Esophagus muscularis mucosa (tissue), 4 donors: ENCODE results near the gene TNP2. TPM values are rescaled to one million over a fixed set of nuclear protein-coding genes. Genes with fewer than 3 reads are reported as not detected.

ENCODE experiments used
- DNase-seq: peaks from one replicate; pipeline ENCODE4 v3.0.0-alpha.2; 2017; ENCODE audit errors: extremely low spot score
- H3K27ac ChIP-seq, 4 donors: fragments of 200-600 bp; sonication (generic); replicated peaks in 1 of 4; 1 replicate in 3 of 4; 2 replicates in 1 of 4; pipeline ENCODE4 v1.5.1; 2016 to 2019; ENCODE audit warnings: mild to moderate bottlenecking in 1 of 4
- H3K27me3 ChIP-seq, 4 donors: fragments of 200-600 bp; sonication (generic); one replicate each; pipeline versions ENCODE4 v1.5.1 to v1.6.0; 2016 to 2019
- H3K36me3 ChIP-seq, 4 donors: fragments of 200-600 bp; sonication (generic); one replicate each; pipeline ENCODE4 v1.5.1; 2016 to 2019
- H3K4me1 ChIP-seq, 4 donors: fragments of 200-600 bp; sonication (generic); one replicate each; pipeline ENCODE4 v1.5.1; 2016 to 2019
- H3K4me3 ChIP-seq, 4 donors: fragments of 200-600 bp; sonication (generic); 1 replicate in 2 of 4; 2 replicates in 2 of 4; pipeline ENCODE4 v1.5.1; 2016 to 2019; ENCODE audit warnings: mild to moderate bottlenecking in 4 of 4, moderate library complexity in 1 of 4
- H3K9me3 ChIP-seq, 4 donors: fragments of 200-600 bp; sonication (generic); 1 replicate in 3 of 4; 2 replicates in 1 of 4; pipeline ENCODE4 v1.5.1; 2016 to 2019
- EP300 ChIP-seq: sonication (generic); formaldehyde crosslinking; IDR thresholded peaks from one replicate; pipeline ENCODE4 v1.6.1; 2017; ENCODE audit warnings: antibody characterized with exemption
- POLR2A ChIP-seq: fragments of 450-650 bp; IDR thresholded peaks from one replicate; pipeline ENCODE4 v1.6.1; 2017; ENCODE audit warnings: antibody characterized with exemption, moderate library complexity, mild to moderate bottlenecking, low read depth
- POLR2AphosphoS5 ChIP-seq, 2 donors: sonication (generic); formaldehyde crosslinking; IDR thresholded peaks; one replicate each; pipeline ENCODE4 v1.6.1; 2017; ENCODE audit warnings: antibody characterized with exemption in 2 of 2
- WGBS: methylation state at CpG from one replicate; pipeline ENCODE4 v1.1.5; 2018; 5-methylcytosine and 5-hydroxymethylcytosine counted together
- intact Hi-C: fragments of 100-400 bp; cut with DNase I; formaldehyde crosslinking; loops from one replicate; pipeline ENCODE4 v1.15.1; 2023
- total RNA-seq, 4 donors: library from RNA; depleted of rRNA; stranded (reverse); fragments of >200 nt; gene quantifications; one replicate each; pipeline versions ENCODE4 v1.1.0 to v1.2.1, GENCODE V29; 2016
- TF ChIP-seq, protein P1 (sequence below), 3 experiments: fragments of 200-600 bp in 2 of 3; fragments of 450-650 bp in 1 of 3; sonication (generic) in 2 of 3; IDR thresholded peaks; one replicate each; pipeline ENCODE4 v1.5.1; 2017 to 2019; ENCODE audit warnings: antibody characterized with exemption in 3 of 3, mild to moderate bottlenecking in 2 of 3, moderate library complexity in 1 of 3

The TNP2 gene
- total RNA-seq, 4 donors from 2014 or later: not detected

DNA sequence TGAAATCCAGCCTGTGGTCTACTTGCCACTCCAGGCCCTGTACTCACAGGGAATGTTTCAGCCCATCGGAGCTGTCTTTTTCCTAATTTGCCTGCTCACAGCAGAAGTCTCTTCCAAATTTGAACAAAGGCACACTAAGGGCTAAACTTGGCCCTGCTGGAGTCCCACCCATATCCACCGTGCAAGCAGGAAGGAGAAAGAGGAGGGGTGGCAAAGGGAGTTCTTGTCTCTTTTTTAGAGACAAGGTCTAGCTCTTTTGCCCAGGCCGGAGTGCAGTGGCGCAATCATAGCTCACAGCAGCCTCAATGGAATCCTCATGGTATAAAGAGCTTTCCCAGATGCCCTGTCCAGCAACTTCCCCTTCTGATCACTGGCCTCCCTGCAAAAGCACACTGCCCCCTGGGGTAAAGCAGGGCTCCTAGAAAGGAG lies 14.7 kb upstream of the TNP2 start:
- no peak for DNase-seq
- no peak overlapping the region for H3K4me3 ChIP-seq
- H3K36me3 ChIP-seq: no peaks in the 10 kb centered on the region
- no peak overlapping the region for H3K27ac ChIP-seq
- no peaks in the 10 kb centered on the region for H3K9me3 ChIP-seq
- intact Hi-C loops: no loop called here
- H3K27me3 ChIP-seq: no peaks in the 10 kb centered on the region
- TF ChIP-seq POLR2A (no peak), POLR2AphosphoS5 (IDR thresholded peaks at IDR 0.05) (no peak), EP300 (no peak)
- TF ChIP-seq, protein P1, sequence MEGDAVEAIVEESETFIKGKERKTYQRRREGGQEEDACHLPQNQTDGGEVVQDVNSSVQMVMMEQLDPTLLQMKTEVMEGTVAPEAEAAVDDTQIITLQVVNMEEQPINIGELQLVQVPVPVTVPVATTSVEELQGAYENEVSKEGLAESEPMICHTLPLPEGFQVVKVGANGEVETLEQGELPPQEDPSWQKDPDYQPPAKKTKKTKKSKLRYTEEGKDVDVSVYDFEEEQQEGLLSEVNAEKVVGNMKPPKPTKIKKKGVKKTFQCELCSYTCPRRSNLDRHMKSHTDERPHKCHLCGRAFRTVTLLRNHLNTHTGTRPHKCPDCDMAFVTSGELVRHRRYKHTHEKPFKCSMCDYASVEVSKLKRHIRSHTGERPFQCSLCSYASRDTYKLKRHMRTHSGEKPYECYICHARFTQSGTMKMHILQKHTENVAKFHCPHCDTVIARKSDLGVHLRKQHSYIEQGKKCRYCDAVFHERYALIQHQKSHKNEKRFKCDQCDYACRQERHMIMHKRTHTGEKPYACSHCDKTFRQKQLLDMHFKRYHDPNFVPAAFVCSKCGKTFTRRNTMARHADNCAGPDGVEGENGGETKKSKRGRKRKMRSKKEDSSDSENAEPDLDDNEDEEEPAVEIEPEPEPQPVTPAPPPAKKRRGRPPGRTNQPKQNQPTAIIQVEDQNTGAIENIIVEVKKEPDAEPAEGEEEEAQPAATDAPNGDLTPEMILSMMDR (IDR thresholded peaks at IDR 0.05): no peak
- H3K4me1 ChIP-seq: no peaks in the 10 kb centered on the region
- WGBS: 54% methylated on average over 4 of the region's 4 CpGs

- H3K4me3 ChIP-seq: no peak within 1 kb of the TSS
- TF ChIP-seq EP300: no peak
- TF ChIP-seq POLR2A: no peak
- TF ChIP-seq, protein P1 (IDR thresholded peaks at IDR 0.05): no peak
- TF ChIP-seq POLR2AphosphoS5 (IDR thresholded peaks at IDR 0.05): no peak
- intact Hi-C loops: no loop called here
- H3K36me3 ChIP-seq: no peaks in the 10 kb centered on the region
- no peaks in the 10 kb centered on the region for H3K27me3 ChIP-seq
- DNase-seq: no peak
- H3K9me3 ChIP-seq: no peaks in the 10 kb centered on the region
- no peaks in the 10 kb centered on the region for H3K4me1 ChIP-seq
- H3K27ac ChIP-seq: no peak within 1 kb of the TSS
- 87% methylated on average over 23 of the region's 25 CpGs for WGBS
These were observed 11.7 kb upstream of the TNP2 start, which contains the start of gene PRM1 for GRCh38 chr16:11280616-11281522. TSS of gene PRM1 (minus strand) at chr16:11281330. CDS start at chr16:11281238, 92 bp downstream.

- 89% methylated on average over 7 of the region's 7 CpGs for WGBS
- Histone ChIP-seq H3K4me1 (no peaks in the 10 kb centered on the region), H3K36me3 (no peaks in the 10 kb centered on the region), H3K27ac (no peak overlapping the region), H3K4me3 (no peak overlapping the region), H3K9me3 (no peaks in the 10 kb centered on the region), H3K27me3 (no peaks in the 10 kb centered on the region)
- intact Hi-C loops: no loop called here
- TF ChIP-seq EP300: no peak
- no peak for TF ChIP-seq POLR2AphosphoS5 (IDR thresholded peaks at IDR 0.05)
- TF ChIP-seq POLR2A: no peak
- TF ChIP-seq, protein P1 (IDR thresholded peaks at IDR 0.05): no peak
- no peak for DNase-seq
These were observed 9.8 kb upstream of the TNP2 start for GRCh38 chr16:11278681-11279628.

DNA sequence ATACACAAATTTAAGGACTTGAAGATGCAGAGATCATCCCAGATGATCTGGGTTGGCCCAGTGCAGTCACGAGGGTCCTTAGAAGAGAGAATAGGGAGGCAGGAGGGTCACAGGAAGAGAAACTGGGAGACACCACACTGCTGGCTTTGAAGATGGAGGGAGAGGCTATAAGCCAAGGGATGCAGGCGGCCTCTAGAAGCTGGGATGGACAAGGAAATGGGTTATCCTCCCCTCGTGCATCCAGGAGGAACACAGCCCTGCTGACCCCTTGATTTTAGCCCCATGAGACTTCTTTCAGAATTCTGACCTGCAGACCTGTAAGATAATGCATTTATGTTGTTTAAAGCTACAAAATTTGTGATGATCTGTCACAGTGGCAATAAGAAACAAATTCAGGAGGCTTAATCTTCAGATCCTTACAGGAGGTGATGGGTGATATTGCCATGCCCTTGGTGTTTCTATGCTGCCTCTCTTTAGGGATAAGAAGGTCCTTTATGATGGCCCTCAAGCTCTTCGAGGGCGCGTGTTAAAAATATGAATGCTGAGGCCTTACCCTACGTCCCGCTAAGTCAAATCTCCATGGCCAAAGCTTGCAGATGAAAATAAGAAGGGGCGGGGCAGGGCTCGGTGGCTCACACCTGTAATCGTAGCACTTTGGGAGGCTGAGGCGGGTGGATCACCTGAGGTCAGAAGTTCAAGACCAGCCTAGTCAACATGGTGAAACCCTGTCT lies 8.6 kb upstream of the TNP2 start:
- TF ChIP-seq POLR2AphosphoS5 (IDR thresholded peaks at IDR 0.05) (no peak), EP300 (no peak), POLR2A (no peak)
- TF ChIP-seq, protein P1 (IDR thresholded peaks at IDR 0.05): no peak
- WGBS: 86% methylated on average over 12 of the region's 12 CpGs
- no peaks in the 10 kb centered on the region for H3K36me3 ChIP-seq
- H3K27me3 ChIP-seq: no peaks in the 10 kb centered on the region
- no peak overlapping the region for H3K27ac ChIP-seq
- H3K4me1 ChIP-seq: no peaks in the 10 kb centered on the region
- intact Hi-C loops: no loop called here
- H3K9me3 ChIP-seq: no peaks in the 10 kb centered on the region
- no peak overlapping the region for H3K4me3 ChIP-seq
- no peak for DNase-seq
